Measurements from ENCODE around the gene FUT1. TPM values are rescaled to one million over a fixed set of nuclear protein-coding genes. Genes with fewer than 3 reads are reported as not detected.

The FUT1 gene
- total and polyA plus RNA-seq, 9 of the 15 experiments (the other 6 are each of a cell fraction or from before 2014, with no cell fraction given): 2.3 to 18.5 (median 8.8) TPM

GRCh38 chr19:48798937-48799336, 46.5 kb upstream of the FUT1 start (continued):
- TF ChIP-seq UBTF (IDR thresholded peaks at IDR 0.05; ENCODE audit: borderline replicate concordance in 1 of 2, low read depth in 2 of 2, low read length in 2 of 2) (no peak), ZNF140 (CRISPR knock-in tag; IDR thresholded peaks at IDR 0.05) (no peak)

- no TSS peak for BruUV-seq (replicated peaks)
- Histone ChIP-seq H3K79me2 (ENCODE audit: control insufficient read depth, insufficient read depth, low read length) (no peaks in the 10 kb centered on the region), H3K4me1 (replicated peaks in 1 of 2; ENCODE audit: control insufficient read depth in 2 of 2, insufficient read depth in 2 of 2, low read length in 2 of 2) (peaks cover 3 to 24% of the 10 kb centered on the region in 2 experiments; a peak in 4 of 5 replicates), H2AFZ (ENCODE audit: low read depth, low read length) (no peak overlapping the region), H3K4me2 (ENCODE audit: insufficient read depth, low read length) (no peak overlapping the region), H3K27ac (ENCODE audit: extremely low read depth, low read depth, low read length) (no peak overlapping the region), H3K9me1 (ENCODE audit: control insufficient read depth, insufficient read depth, low read length) (no peaks in the 10 kb centered on the region), H3K9me3 (replicated peaks; ENCODE audit: control insufficient read depth, insufficient read depth, low read depth, low read length) (no peaks in the 10 kb centered on the region), H3K27me3 (ENCODE audit: control insufficient read depth in 2 of 2, insufficient read depth in 2 of 2, low read length in 2 of 2) (no peaks in the 10 kb centered on the region), H4K20me1 (replicated peaks; ENCODE audit: control insufficient read depth, insufficient read depth, low read length) (no peaks in the 10 kb centered on the region), H3K4me3 (no peak overlapping the region), H3K9ac (ENCODE audit: insufficient read depth in 1 of 2, low read depth in 2 of 2, low read length in 2 of 2) (no peak overlapping the region), H3K36me3 (ENCODE audit: control insufficient read depth, insufficient read depth, low read length) (peaks cover 16% of the 10 kb centered on the region; the same call in 1 of the 3 replicates)
- DNase-seq (ENCODE audit: extremely low read depth in 1 of 4, low spot score in 3 of 4) (peak in 1 of 4 experiments; percentile 10), ATAC-seq (no peak), FAIRE-seq (no peak)
- no peak for TF ChIP-seq HSF4 (CRISPR knock-in tag; IDR thresholded peaks at IDR 0.05; ENCODE audit: borderline replicate concordance)
- 0 out of 2 replicates have a peak, but pooled peaks have one; percentile 6 for TF ChIP-seq POLR2G (IDR thresholded peaks at IDR 0.05; ENCODE audit: low read depth, low read length)
- ChIA-PET CTCF (ENCODE audit: low intra/inter-chr PET ratio) (no interaction called here), POLR2A (interaction anchor here (0.6 to 2.6 kb wide), 3 partner anchors 51 to 170 kb away, joined by 4 to 13 read pairs (median 4); no protein-coding TSS in a partner anchor)
- intact Hi-C loops (cut with micrococcal nuclease) (no loop called here), in situ Hi-C loops (cut with MboI) (loop anchor here (10.0 kb wide), 1 partner anchor 428 kb away; no protein-coding TSS in a partner anchor)
- 69% methylated on average over 6 of the region's 7 CpGs for WGBS (ENCODE audit: insufficient coverage, low coverage, missing lambda C conversion rate)
Measured at GRCh38 chr19:48797103-48797502, 44.7 kb upstream of the FUT1 start.

Data from K562 (cell line).